HG03159 (cell line): ENCODE measurements around the gene HS3ST5.
"Not testable (repeated sequence)": the region's sequence is repeated elsewhere in the genome, so short reads cannot be mapped to it uniquely, and the experiment has no call there.

Experiments used
- ATAC-seq: cut with Tn5 transposase; IDR thresholded peaks from one replicate; pipeline ENCODE4 v1.9.1; 2021; ENCODE audit warnings: mild to moderate bottlenecking, moderate library complexity; ENCODE audit not compliant: unreplicated experiment

Gene HS3ST5

DNA sequence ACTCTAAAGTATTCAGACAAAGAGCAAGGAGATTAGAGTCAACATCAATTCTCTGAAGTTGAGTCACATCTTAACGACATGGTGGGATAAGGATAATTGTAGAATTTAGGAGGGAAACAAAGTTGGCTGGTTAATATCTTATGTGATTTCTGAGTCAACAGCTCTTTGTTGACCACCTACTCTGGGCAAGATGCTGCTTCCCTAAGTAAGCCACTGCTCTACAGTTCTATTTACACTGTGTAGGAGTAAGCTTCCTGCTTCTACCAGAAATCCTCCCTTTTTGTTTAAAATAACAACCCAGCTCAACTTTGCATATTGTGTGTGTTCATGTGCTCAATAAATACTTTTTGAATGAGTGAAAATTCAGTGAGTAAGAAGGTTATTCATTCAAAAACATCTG, 3.1 kb downstream of the HS3ST5 start:
- no peak for ATAC-seq

- ATAC-seq: no peak
Observed at GRCh38 chr6:114334237-114334636, 8.6 kb downstream of the HS3ST5 start.

- ATAC-seq: no peak
Observed at GRCh38 chr6:114327074-114327473, 15.7 kb downstream of the HS3ST5 start.

DNA sequence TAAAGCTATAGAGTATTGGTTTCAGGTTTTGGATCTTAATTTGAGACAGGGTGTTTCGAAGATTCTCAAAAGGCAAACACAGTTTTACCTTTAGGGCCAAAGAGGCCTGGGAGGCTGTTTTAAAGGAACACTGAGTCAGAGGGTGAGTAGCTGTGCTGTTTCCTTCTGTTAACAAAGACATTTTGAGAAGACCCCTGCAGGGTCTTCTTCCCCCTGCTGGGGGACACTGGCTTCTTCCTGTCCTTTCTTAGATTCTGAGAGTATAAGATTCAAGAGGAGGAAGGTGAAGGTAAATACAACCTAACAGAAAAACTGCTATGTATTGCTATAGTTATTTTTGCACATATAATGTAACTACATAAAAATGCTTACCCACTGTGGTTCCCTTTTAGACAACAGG, 19.0 kb downstream of the HS3ST5 start:
- ATAC-seq: no peak

GRCh38 chr6:114319749-114320148, 23.1 kb downstream of the HS3ST5 start:
- ATAC-seq: no peak

GRCh38 chr6:114315831-114316595, 26.8 kb downstream of the HS3ST5 start:
- ATAC-seq: no peak

GRCh38 chr6:114313816-114314215, 29.0 kb downstream of the HS3ST5 start:
- not testable (repeated sequence) for ATAC-seq

DNA sequence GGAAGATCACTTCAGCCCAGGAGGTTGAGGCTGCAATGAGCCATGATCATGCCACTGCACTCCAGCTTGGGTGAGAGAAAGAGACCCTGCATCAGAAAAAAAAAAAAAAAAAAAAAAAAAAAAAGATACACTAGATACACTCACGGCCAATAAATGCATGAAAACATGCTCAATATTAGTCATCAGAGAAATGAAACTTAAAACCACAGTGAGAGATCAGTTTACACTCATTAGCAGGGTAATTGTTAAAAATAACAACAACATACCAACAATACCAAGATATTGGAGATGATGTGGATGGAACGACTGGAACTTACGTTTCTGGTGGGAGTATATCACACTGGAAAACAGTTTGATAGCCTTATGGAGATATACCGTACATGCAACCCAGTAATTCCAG, 29.9 kb downstream of the HS3ST5 start:
- ATAC-seq: peak; percentile 65

DNA sequence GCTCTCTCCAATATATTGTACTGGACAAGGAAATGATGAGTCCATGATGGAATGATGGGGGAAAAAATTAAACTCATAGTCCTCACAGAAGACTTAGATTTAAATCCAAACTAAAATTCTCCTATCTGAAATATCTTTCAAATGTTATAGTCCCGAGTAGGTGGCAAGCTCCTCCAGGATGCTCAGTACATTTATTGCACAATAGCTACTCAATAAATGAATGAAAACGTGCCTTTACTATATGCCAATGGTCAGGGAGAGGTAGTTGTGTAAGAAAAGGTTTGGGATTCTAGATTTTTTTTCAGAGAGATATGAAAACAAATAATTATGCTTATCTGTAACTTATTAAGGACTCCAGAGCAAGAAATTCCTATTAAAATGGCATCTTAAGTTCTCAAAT, 32.8 kb downstream of the HS3ST5 start:
- ATAC-seq: no peak

DNA sequence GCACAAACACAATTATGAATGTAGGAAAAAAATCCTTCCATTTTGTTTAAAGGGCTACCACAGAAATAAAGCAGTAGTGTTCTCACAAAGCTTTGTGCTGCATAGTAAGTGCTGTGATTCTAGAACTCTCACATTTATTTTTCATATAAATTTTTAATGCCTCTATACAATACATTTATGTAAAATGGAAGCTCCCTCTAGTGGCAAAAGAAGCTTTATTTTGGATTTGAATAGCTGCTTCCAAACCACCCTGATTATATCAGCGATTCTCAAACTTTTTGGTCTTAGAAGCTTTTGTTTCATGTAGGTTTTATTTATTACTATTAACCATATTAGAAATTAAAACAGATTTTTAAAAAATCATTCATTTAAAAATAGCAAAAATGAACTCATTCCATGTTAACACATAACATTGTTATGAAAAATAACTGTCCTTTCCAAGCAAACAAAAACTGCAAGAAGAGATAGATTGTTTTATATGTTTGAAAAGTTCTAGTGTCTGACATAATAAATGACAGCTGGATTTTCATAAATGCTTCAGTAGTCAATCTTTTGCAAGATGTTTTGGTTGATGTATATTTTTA, 38.4 kb downstream of the HS3ST5 start:
- no peak for ATAC-seq

DNA sequence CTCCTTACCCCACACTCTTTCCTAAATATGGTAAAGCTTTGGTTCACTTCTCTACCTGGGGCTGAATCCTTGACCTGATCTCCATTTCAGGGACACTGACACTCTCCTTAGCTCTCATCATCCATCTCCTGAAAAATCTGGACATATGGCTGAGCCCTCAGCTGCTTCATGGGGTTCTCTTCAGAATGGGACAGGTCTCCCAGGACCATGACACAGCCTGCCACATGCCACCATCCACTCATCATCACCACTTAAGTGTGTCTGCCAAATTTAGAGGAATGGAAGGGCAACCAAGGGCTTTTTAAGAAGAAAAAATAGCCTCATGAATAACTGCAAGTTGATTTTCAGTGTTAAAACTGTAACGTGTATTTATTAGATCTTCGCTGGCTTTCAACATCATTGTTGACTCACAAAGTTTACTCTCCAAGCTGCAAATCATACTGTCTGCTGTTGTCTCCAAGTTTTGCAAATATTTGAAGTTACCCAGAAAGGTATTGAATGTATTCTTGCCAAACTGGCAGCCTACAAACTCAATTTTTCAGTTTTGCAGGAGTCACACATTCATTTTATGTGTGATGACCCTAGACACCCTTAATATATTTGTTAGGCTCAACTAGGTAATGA, 41.1 kb downstream of the HS3ST5 start:
- no peak for ATAC-seq

DNA sequence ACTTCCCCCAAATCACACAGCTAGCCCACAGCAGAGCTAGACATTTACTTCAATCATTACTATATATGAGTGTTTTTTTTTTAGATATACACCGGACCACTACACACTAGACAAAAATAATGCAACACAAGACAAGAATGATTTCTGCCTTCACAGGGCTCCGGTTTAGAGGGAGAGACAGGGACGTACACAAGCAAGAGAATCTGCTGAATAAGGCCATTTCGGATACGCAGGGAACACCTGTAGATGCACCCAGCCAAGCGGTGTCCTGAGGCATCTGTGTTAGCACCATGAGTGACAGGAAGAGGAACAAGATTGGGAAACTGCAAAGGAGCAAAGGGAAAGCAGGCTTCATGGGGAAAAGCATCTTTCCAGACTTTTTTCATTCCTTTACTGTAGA, 45.7 kb downstream of the HS3ST5 start:
- ATAC-seq: no peak

GRCh38 chr6:114292431-114292830, 50.4 kb downstream of the HS3ST5 start:
- ATAC-seq: no peak

DNA sequence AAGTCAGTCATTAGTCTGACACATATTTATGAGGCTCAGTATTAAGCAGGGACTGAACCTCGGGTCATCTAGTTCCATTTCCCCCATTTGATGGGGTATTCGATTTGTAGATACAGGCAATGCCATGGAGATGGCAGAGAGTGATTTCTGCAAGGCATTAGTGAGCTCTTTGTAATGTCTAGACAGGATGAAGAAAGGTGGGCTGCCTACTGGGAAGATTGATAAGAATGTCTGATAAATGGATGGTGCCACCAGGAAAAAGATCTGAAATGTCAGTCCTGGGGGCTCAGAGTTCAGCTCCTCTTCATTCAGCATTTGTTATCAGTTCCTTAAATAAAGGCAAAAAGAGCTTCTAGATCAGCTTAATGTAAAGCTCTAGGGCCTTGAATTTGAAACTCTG, 51.4 kb downstream of the HS3ST5 start:
- no peak for ATAC-seq

GRCh38 chr6:114290864-114291263, 52.0 kb downstream of the HS3ST5 start:
- no peak for ATAC-seq

- no peak for ATAC-seq
Observed at GRCh38 chr6:114288701-114289495, 53.9 kb downstream of the HS3ST5 start.

GRCh38 chr6:114287461-114287860, 55.4 kb downstream of the HS3ST5 start:
- no peak for ATAC-seq

DNA sequence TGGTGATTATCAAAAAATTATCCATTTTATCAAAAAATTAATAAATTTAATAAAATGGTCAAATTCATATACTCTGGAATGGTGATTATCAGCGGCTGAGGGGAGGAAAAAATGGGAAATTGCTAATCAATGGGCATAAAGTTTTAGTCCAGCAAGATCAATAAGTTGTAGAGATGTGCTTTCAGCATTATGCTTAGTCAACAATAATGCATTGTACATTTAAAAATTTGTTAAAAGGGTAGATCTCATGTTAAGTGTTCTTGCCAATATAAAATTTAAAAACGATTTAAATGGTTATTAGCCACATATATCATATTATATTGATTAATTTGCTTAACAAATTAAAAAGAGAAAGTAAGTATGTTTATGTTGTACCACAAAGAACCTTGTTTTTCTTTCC, 56.6 kb downstream of the HS3ST5 start:
- no peak for ATAC-seq

GRCh38 chr6:114284281-114284680, 58.5 kb downstream of the HS3ST5 start:
- no peak for ATAC-seq

GRCh38 chr6:114282292-114282691, 60.5 kb downstream of the HS3ST5 start:
- ATAC-seq: no peak

- ATAC-seq: no peak
Observed at GRCh38 chr6:114281496-114281895, 61.3 kb downstream of the HS3ST5 start.
